Measurements from ENCODE around the gene CDK8.

The CDK8 gene

GRCh38 chr13:26253787-26254582 lies at the start of gene CDK8:
TSS of gene CDK8 (plus strand) at chr13:26254129. CDS start at chr13:26254642, 513 bp downstream.
- 0 out of 2 replicates have a peak, but pooled peaks have one; percentile 34 for TF ChIP-seq ZFP3 (CRISPR knock-in tag; IDR thresholded peaks at IDR 0.05)
- TF ChIP-seq ZNF565 (CRISPR knock-in tag; conservative IDR thresholded peaks at IDR 0.05; ENCODE audit: low read depth), result no peak
- ATAC-seq, result peak; percentile 93

GRCh38 chr13:26208287-26208686 lies 45.6 kb upstream of the CDK8 start:
- no peak for ATAC-seq

GRCh38 chr13:26213345-26213744 lies 40.6 kb upstream of the CDK8 start:
- TF ChIP-seq TOX (CRISPR knock-in tag; IDR thresholded peaks at IDR 0.05; ENCODE audit: borderline replicate concordance), result no peak
- no peak for ATAC-seq

More at GRCh38 chr13:26208287-26208686, 45.6 kb upstream of the CDK8 start:
- TF ChIP-seq ESRRG (CRISPR knock-in tag; IDR thresholded peaks at IDR 0.05) (no peak), RARB (CRISPR knock-in tag; IDR thresholded peaks at IDR 0.05) (no peak), ISL1 (CRISPR knock-in tag; IDR thresholded peaks at IDR 0.05) (no peak), SNAI2 (CRISPR knock-in tag; IDR thresholded peaks at IDR 0.05) (no peak)

GRCh38 chr13:26213982-26214381 lies 39.9 kb upstream of the CDK8 start:
- no peak for ATAC-seq
- no peak for TF ChIP-seq BACH2 (CRISPR knock-in tag; IDR thresholded peaks at IDR 0.05; ENCODE audit: borderline replicate concordance)
- no peak for TF ChIP-seq ESRRG (CRISPR knock-in tag; IDR thresholded peaks at IDR 0.05)
- no peak for TF ChIP-seq CREB5 (CRISPR knock-in tag; IDR thresholded peaks at IDR 0.05; ENCODE audit: low read depth)
- no peak for TF ChIP-seq TCF4 (CRISPR knock-in tag; IDR thresholded peaks at IDR 0.05; ENCODE audit: borderline replicate concordance)
- TF ChIP-seq PATZ1 (CRISPR knock-in tag; IDR thresholded peaks at IDR 0.05; ENCODE audit: borderline replicate concordance), result no peak
- TF ChIP-seq POU6F1 (CRISPR knock-in tag; IDR thresholded peaks at IDR 0.05; ENCODE audit: borderline replicate concordance, low read depth), result no peak
- no peak for TF ChIP-seq ZC3H10 (CRISPR knock-in tag; IDR thresholded peaks at IDR 0.05)
- no peak for TF ChIP-seq RARB (CRISPR knock-in tag; IDR thresholded peaks at IDR 0.05)
- no peak for TF ChIP-seq CSDC2 (CRISPR knock-in tag; IDR thresholded peaks at IDR 0.05)
- no peak for TF ChIP-seq PPARA (CRISPR knock-in tag; IDR thresholded peaks at IDR 0.05; ENCODE audit: borderline replicate concordance)

GRCh38 chr13:26216042-26216441 lies 37.9 kb upstream of the CDK8 start:
- no peak for TF ChIP-seq ZNF8 (CRISPR knock-in tag; IDR thresholded peaks at IDR 0.05)
- TF ChIP-seq ZC3H10 (CRISPR knock-in tag; IDR thresholded peaks at IDR 0.05), result no peak
- no peak for TF ChIP-seq SNAI2 (CRISPR knock-in tag; IDR thresholded peaks at IDR 0.05)
- no peak for TF ChIP-seq RARB (CRISPR knock-in tag; IDR thresholded peaks at IDR 0.05)
- no peak for TF ChIP-seq ZFP30 (CRISPR knock-in tag; IDR thresholded peaks at IDR 0.05)
- TF ChIP-seq PPARA (CRISPR knock-in tag; IDR thresholded peaks at IDR 0.05; ENCODE audit: borderline replicate concordance), result no peak
- TF ChIP-seq CSRNP3 (CRISPR knock-in tag; IDR thresholded peaks at IDR 0.05), result no peak
- no peak for TF ChIP-seq ARNTL (CRISPR knock-in tag; IDR thresholded peaks at IDR 0.05; ENCODE audit: borderline replicate concordance, low read depth)
- TF ChIP-seq TSHZ2 (CRISPR knock-in tag; IDR thresholded peaks at IDR 0.05), result no peak
- TF ChIP-seq TOX (CRISPR knock-in tag; IDR thresholded peaks at IDR 0.05; ENCODE audit: borderline replicate concordance), result no peak
- TF ChIP-seq CSDC2 (CRISPR knock-in tag; IDR thresholded peaks at IDR 0.05), result no peak
- ATAC-seq, result no peak

Data from SK-N-SH treated with all-trans-retinoic acid at 6 μM for 48 hours (cell line).